GM19463 (cell line): ENCODE data around the gene AMOTL2.

Source experiments
- ATAC-seq: cut with Tn5 transposase; IDR thresholded peaks from one replicate; pipeline ENCODE4 v1.9.1; 2021; ENCODE audit warnings: mild to moderate bottlenecking, moderate library complexity; ENCODE audit not compliant: unreplicated experiment

AMOTL2 gene

GRCh38 chr3:134353831-134354611 lies 20.2 kb downstream of the AMOTL2 start:
- ATAC-seq: no peak

GRCh38 chr3:134353171-134353825 lies 20.9 kb downstream of the AMOTL2 start:
- no peak for ATAC-seq

GRCh38 chr3:134352031-134352671 lies 22.1 kb downstream of the AMOTL2 start:
- ATAC-seq: no peak

- ATAC-seq: no peak
Observed at GRCh38 chr3:134351427-134351826, 22.8 kb downstream of the AMOTL2 start.

- ATAC-seq: no peak
Observed at GRCh38 chr3:134350861-134351311, 23.4 kb downstream of the AMOTL2 start.

- no peak for ATAC-seq
Observed at GRCh38 chr3:134350266-134350665, 24.0 kb downstream of the AMOTL2 start.

- no peak for ATAC-seq
Observed at GRCh38 chr3:134348524-134348923, 25.7 kb downstream of the AMOTL2 start.

- ATAC-seq: no peak
Observed at GRCh38 chr3:134347551-134347950, 26.7 kb downstream of the AMOTL2 start.

- no peak for ATAC-seq
Observed at GRCh38 chr3:134346744-134347143, 27.5 kb downstream of the AMOTL2 start.

GRCh38 chr3:134345202-134345601 lies 29.0 kb downstream of the AMOTL2 start:
- ATAC-seq: no peak

- no peak for ATAC-seq
Observed at GRCh38 chr3:134344560-134344959, 29.7 kb downstream of the AMOTL2 start.

GRCh38 chr3:134342259-134342658 lies 32.0 kb downstream of the AMOTL2 start:
- ATAC-seq: no peak

GRCh38 chr3:134341389-134341788 lies 32.9 kb downstream of the AMOTL2 start:
- no peak for ATAC-seq

GRCh38 chr3:134340982-134341365 lies 33.3 kb downstream of the AMOTL2 start:
- ATAC-seq: no peak

GRCh38 chr3:134340362-134340981 lies 33.8 kb downstream of the AMOTL2 start:
- no peak for ATAC-seq

GRCh38 chr3:134339913-134340312 lies 34.3 kb downstream of the AMOTL2 start:
- ATAC-seq: no peak

- no peak for ATAC-seq
Observed at GRCh38 chr3:134339331-134339730, 34.9 kb downstream of the AMOTL2 start.

GRCh38 chr3:134338516-134339261 lies 35.6 kb downstream of the AMOTL2 start:
- no peak for ATAC-seq

GRCh38 chr3:134338201-134338512 lies 36.1 kb downstream of the AMOTL2 start:
- ATAC-seq: no peak

GRCh38 chr3:134337511-134338200 lies 36.6 kb downstream of the AMOTL2 start:
- ATAC-seq: no peak
